ENCODE data around the gene GOSR1. TPM values are rescaled to one million over a fixed set of nuclear protein-coding genes. Genes with fewer than 3 reads are reported as not detected.
"Not testable (repeated sequence)": the region's sequence is repeated elsewhere in the genome, so short reads cannot be mapped to it uniquely, and the experiment has no call there.

Gene GOSR1
- total RNA-seq, 1 experiment from 2014 or later, result 33.9 TPM

- no peak for DNase-seq (ENCODE audit: low spot score)
- in situ Hi-C loops (cut with HindIII; ENCODE audit: low sequenced_read_pairs), result no loop called here
These were observed 79.4 kb downstream of the GOSR1 start for GRCh38 chr17:30556374-30557332.

- no peak for DNase-seq (ENCODE audit: low spot score)
- in situ Hi-C loops (cut with HindIII; ENCODE audit: low sequenced_read_pairs), result no loop called here
These were observed 80.9 kb downstream of the GOSR1 start for GRCh38 chr17:30557916-30558685.

- DNase-seq (ENCODE audit: low spot score), result no peak
These were observed 81.7 kb downstream of the GOSR1 start for GRCh38 chr17:30558686-30559545.

GRCh38 chr17:30559656-30560055 is 82.4 kb downstream of the GOSR1 start:
- in situ Hi-C loops (cut with HindIII; ENCODE audit: low sequenced_read_pairs), result no loop called here

More at GRCh38 chr17:30558686-30559545, 81.7 kb downstream of the GOSR1 start:
- in situ Hi-C loops (cut with HindIII; ENCODE audit: low sequenced_read_pairs), result no loop called here

GRCh38 chr17:30560117-30561026 is 83.2 kb downstream of the GOSR1 start:
- DNase-seq (ENCODE audit: low spot score); in situ Hi-C loops (cut with HindIII; ENCODE audit: low sequenced_read_pairs): not testable (repeated sequence)

More at GRCh38 chr17:30559656-30560055, 82.4 kb downstream of the GOSR1 start:
- DNase-seq (ENCODE audit: low spot score), result no peak

GRCh38 chr17:30561766-30562165 is 84.6 kb downstream of the GOSR1 start:
- in situ Hi-C loops (cut with HindIII; ENCODE audit: low sequenced_read_pairs); DNase-seq (ENCODE audit: low spot score): not testable (repeated sequence)

GRCh38 chr17:30563131-30563904 is 86.1 kb downstream of the GOSR1 start:
- in situ Hi-C loops (cut with HindIII; ENCODE audit: low sequenced_read_pairs); DNase-seq (ENCODE audit: low spot score): not testable (repeated sequence)

- DNase-seq (ENCODE audit: low spot score); in situ Hi-C loops (cut with HindIII; ENCODE audit: low sequenced_read_pairs): not testable (repeated sequence)
These were observed 86.7 kb downstream of the GOSR1 start for GRCh38 chr17:30563905-30564390.

- DNase-seq (ENCODE audit: low spot score), result peak; percentile 3
- in situ Hi-C loops (cut with HindIII; ENCODE audit: low sequenced_read_pairs), result not testable (repeated sequence)
These were observed 87.3 kb downstream of the GOSR1 start for GRCh38 chr17:30564422-30565072.

- in situ Hi-C loops (cut with HindIII; ENCODE audit: low sequenced_read_pairs), result no loop called here
These were observed 88.1 kb downstream of the GOSR1 start for GRCh38 chr17:30565073-30565935.

GRCh38 chr17:30566104-30566503 is 88.9 kb downstream of the GOSR1 start:
- in situ Hi-C loops (cut with HindIII; ENCODE audit: low sequenced_read_pairs), result not testable (repeated sequence)

More at GRCh38 chr17:30565073-30565935, 88.1 kb downstream of the GOSR1 start:
- no peak for DNase-seq (ENCODE audit: low spot score)

GRCh38 chr17:30566516-30567225 is 89.5 kb downstream of the GOSR1 start:
- DNase-seq (ENCODE audit: low spot score); in situ Hi-C loops (cut with HindIII; ENCODE audit: low sequenced_read_pairs): not testable (repeated sequence)

More at GRCh38 chr17:30566104-30566503, 88.9 kb downstream of the GOSR1 start:
- DNase-seq (ENCODE audit: low spot score), result not testable (repeated sequence)

GRCh38 chr17:30567231-30568116 is 90.3 kb downstream of the GOSR1 start:
- in situ Hi-C loops (cut with HindIII; ENCODE audit: low sequenced_read_pairs), result no loop called here
- no peak for DNase-seq (ENCODE audit: low spot score)

- in situ Hi-C loops (cut with HindIII; ENCODE audit: low sequenced_read_pairs), result no loop called here
- DNase-seq (ENCODE audit: low spot score), result no peak
These were observed 90.9 kb downstream of the GOSR1 start for GRCh38 chr17:30568117-30568430.
